Measurements from ENCODE around the gene ARL4A. TPM values are rescaled to one million over a fixed set of nuclear protein-coding genes. Genes with fewer than 3 reads are reported as not detected.

The ARL4A gene
- total and polyA plus RNA-seq, 2 of the 13 experiments (the other 11 are each of a cell fraction or from before 2014, with no cell fraction given) = 10.8 to 25.6 TPM

DNA sequence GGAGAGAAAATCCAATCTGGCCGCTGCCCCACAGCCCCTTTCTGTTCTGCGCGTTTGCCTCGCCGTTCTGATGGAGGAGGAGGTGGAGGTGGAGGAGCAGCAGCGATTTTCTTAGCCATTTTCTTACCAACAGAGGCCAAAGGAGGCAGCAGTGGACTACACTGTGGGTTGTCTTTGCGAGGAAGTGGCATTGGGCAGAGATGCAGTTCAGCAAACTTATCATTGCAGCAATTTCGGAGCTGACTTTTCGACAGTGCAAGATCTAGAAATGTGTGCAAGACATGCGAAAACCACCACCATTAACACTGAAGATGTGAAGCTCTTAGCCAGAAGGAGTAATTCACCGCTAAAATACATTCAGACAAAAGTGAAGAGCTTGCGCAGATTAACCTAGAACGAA lies 1.9 kb upstream of the ARL4A start:
- H3K9me3 ChIP-seq (ENCODE audit: low read length) = no peaks in the 10 kb centered on the region
- H3K4me3 ChIP-seq (replicated peaks in 1 of 3; ENCODE audit: insufficient read depth in 1 of 3, low read depth in 2 of 3, low read length in 3 of 3) = no peak overlapping the region
- 89% methylated on average over 13 of the region's 13 CpGs for WGBS (ENCODE audit: low lambda C conversion rate)
- no peak overlapping the region for H3K27ac ChIP-seq (ENCODE audit: extremely low read length, insufficient read depth, low read length)
- H3K4me2 ChIP-seq (ENCODE audit: low read depth, low read length) = no peak overlapping the region
- no peaks in the 10 kb centered on the region for H4K20me1 ChIP-seq (ENCODE audit: insufficient read depth, low read length)
- ChIA-PET POLR2A (no interaction called here), CTCF (ENCODE audit: low intra/inter-chr PET ratio, low total read pairs) (interaction anchor here (2.2 kb wide), 1 partner anchor 47 kb away, joined by 8 read pairs; no protein-coding TSS in a partner anchor)
- intact Hi-C loops (cut with micrococcal nuclease; ENCODE audit: unreplicated experiment) = no loop called here
- H3K9ac ChIP-seq (ENCODE audit: insufficient read depth, low read depth, low read length) = no peak overlapping the region
- H3K79me2 ChIP-seq (ENCODE audit: insufficient read depth, low read length) = peaks cover 25% of the 10 kb centered on the region
- no TSS peak for BruUV-seq (replicated peaks)
- no peak overlapping the region for H2AFZ ChIP-seq (ENCODE audit: low read length)
- no peaks in the 10 kb centered on the region for H3K36me3 ChIP-seq (replicated peaks in 1 of 2; ENCODE audit: control insufficient read depth in 1 of 2, insufficient read depth in 2 of 2, low read length in 2 of 2)
- peak; percentile 63 for TF ChIP-seq STAG1 (CRISPR knock-in tag; IDR thresholded peaks at IDR 0.05)
- TF ChIP-seq CTCF (CRISPR knock-in tag; IDR thresholded peaks at IDR 0.05) = peak; percentile 33; the same call in 1 of the 2 replicates
- TF ChIP-seq ZSCAN22 (CRISPR knock-in tag; IDR thresholded peaks at IDR 0.05) = 0 out of 2 replicates have a peak, but pooled peaks have one; percentile 53
- no peak for TF ChIP-seq KMT2B (CRISPR knock-in tag; IDR thresholded peaks at IDR 0.05)
- no peak for TF ChIP-seq MED13 (CRISPR knock-in tag; IDR thresholded peaks at IDR 0.05)
- no peak for TF ChIP-seq CEBPB (IDR thresholded peaks at IDR 0.05; ENCODE audit: borderline replicate concordance, low read depth, low read length)
- no peak for TF ChIP-seq ZFP62 (CRISPR knock-in tag; IDR thresholded peaks at IDR 0.05)
- FAIRE-seq (no peak), DNase-seq (ENCODE audit: low spot score) (no peak), ATAC-seq (no peak)
- H3K27me3 ChIP-seq (ENCODE audit: control insufficient read depth in 1 of 2, insufficient read depth in 2 of 2, low read length in 2 of 2) = no peaks in the 10 kb centered on the region
- H3K4me1 ChIP-seq (ENCODE audit: insufficient read depth, low read length) = peaks cover 53% of the 10 kb centered on the region
- in situ Hi-C loops (cut with HindIII; ENCODE audit: extremely low pct_ligation_motif_present, low pct_unique_long_range_greater_than_20kb) = loop anchor here (10.0 to 25.0 kb wide), 2 partner anchors 427 to 489 kb away; no protein-coding TSS in a partner anchor

All from HepG2 (cell line).